ENCODE results near the gene MLXIP.
A peak's percentile ranks its signal among the peaks of the same experiment; 100 is the strongest.
"Not testable (repeated sequence)": the region's sequence is repeated elsewhere in the genome, so short reads cannot be mapped to it uniquely, and the experiment has no call there.

MLXIP gene

DNA sequence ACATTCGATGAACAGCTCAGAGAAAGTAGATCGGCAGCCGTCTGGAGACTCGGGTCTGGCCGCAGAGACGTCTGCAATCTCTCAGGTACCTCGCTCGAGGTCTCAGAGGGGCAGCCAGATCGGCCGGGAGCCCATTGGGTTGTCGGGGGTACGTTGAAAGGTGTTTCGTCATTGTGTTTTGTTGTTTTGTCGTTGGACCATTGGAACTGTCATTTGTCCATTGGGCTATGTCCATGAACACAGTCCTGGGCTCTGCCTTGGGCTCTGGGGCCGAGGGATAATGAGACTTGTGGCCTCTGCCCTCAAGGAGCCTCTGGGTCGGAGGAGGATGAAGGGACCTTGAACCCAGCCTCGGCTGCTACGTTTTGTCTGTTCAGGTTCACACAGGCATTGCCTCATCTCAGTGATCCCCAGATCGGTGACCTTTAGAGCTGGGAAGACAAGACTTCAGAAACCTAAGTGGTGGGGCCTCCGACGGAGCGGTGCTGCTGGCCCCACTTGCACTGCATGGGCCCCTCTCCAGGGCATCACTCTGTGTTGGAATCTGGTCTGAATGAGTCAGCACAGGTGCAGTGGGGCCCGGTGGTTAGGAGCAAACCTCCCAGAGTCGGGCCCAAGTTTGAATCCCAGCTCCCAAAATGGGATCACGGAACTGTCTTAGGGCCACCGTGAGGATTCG, 23.6 kb upstream of the MLXIP start:
- DNase-seq: no peak

DNA sequence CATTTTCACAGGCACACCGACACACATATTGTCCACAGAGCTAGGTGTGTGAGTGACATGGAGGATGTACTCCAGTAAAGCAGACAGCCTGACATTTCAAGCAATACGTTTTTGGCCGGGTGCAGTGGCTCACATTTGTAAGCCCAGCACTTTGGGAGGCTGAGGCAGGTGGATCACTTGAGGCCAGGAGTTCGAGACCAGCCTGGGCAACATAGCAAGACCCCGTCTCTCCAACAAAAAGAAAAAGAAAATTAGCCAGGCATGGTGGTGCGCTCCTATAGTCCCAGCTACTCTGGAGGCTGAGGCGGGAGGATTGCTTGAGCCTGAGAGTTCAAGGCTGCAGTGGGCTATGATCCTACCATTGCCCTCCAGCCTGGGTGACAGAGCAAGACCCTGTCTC, 22.1 kb upstream of the MLXIP start:
- not testable (repeated sequence) for DNase-seq

GRCh38 chr12:122057007-122057735, 21.4 kb upstream of the MLXIP start:
- no peak for DNase-seq

DNA sequence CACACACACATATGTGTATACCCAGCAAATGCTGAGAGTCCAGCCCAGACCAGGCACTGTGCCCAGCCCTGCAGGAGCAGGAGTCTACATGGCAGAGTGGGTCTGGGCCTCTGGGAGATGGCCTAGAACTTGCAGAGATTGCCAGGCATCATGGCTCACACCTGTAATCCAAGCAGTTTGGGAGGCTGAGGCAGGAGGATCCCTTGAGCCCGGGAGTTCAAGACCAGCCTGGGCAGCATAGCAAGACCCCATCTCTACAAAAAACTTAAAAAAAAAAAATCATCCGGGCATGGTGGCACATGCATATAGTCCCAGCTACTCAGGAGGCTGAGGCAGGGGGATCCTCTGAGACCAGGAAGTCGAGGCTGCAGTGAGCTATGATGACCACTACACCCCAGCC, 20.8 kb upstream of the MLXIP start:
- DNase-seq: no peak

GRCh38 chr12:122058549-122059149, 19.9 kb upstream of the MLXIP start:
- DNase-seq: no peak

- no peak for DNase-seq
Measured at GRCh38 chr12:122059203-122059960, 19.2 kb upstream of the MLXIP start.

DNA sequence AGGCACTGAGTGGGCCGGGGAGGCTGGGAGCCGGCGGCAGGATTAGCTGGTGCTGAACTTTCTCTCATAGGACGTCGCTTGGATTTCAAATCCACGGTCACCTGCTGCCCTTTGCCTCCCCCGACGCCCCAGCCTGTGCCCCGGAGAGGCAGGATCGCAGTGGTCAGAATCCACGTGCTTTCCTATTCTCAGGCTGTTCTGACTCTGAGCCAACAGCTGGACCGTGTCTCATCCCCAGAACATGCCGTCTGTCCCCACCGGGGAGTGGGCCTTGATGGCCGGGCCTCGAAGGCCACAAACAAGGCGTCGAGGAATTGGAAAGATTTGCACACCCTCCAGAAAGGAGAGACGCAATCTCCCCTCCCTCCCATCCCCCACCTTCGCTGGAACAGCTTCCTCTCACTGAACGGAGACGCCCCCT, 18.5 kb upstream of the MLXIP start:
- no peak for DNase-seq

- no peak for DNase-seq
Measured at GRCh38 chr12:122061253-122061652, 17.3 kb upstream of the MLXIP start.

DNA sequence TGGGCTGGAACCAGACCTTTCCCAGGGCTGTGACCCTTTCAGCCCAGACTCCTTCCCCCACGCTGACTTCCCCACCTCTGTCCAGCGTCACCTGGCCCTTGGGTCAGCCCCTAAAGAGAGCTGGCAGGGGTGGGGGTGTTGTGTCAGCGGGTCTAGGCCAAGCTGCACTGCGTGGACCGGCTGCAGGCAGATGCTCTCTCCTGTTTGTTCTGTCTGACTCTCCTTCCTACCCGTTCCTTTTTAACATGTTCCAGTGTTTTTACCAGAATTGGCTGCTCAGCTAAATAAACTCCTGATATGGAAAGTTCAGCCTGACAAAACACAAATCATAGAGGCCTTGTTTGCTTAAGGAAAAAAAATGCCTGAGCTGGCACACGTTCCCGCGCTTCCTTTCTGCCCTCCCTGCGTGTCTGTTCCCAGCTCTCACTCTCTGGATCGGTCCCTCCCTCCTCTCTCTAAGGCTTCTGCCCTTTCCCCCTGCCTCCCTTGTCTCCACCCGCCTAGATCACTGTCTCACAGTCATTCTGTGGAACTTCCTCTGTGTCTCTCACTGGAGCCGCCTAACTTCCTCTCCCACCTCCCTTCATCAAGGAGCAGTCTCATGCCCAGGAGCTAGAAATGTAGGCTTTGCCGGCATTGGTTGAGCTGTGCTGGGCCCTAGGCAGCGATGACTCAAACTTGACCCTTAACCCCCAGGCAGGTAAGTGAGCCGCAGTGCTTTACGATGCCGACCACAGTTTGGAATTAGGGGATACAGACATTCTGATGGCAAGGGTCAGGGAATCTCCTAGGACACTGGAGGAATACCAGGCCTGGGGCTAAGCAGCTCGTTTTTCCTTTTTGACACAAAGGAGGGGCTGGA, 15.5 kb upstream of the MLXIP start:
- DNase-seq: no peak

- no peak for DNase-seq
Measured at GRCh38 chr12:122063694-122064024, 14.9 kb upstream of the MLXIP start.

DNA sequence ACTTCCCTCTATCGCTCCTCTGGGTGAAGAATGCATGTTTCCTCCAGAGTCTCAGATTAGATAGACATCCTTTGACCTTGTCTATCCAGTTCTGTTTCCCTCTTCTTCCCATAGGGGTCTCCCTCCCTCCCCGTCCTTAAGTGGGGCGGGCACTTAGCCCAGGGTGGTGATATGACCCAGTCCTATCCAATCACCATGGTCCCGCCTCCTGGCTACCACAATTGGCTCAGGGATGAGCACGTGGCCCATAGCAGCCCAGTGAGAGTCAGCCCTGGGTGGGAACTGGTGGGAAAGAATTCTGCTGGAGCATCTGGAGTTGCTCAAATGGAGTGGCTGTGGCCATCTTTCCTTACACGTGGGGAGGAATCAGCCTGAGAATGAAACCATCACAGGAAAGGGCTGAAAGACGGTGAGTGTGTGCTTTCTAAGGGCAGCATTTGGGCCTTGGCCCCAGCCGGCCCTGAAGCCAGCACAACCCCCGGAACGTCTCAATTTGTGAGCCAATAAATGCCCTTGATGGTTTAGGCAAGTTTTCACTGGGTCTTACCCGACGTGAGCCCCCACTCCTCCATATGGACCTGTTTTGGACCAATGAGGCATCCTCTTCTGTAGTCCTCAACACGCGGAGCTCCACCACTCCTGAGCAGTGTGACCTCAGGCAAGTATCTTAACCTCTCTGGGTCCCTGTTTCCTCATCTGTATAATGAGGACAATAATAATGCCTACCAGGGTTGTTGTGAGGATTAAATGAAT, 14.4 kb upstream of the MLXIP start:
- peak; percentile 30 for DNase-seq

DNA sequence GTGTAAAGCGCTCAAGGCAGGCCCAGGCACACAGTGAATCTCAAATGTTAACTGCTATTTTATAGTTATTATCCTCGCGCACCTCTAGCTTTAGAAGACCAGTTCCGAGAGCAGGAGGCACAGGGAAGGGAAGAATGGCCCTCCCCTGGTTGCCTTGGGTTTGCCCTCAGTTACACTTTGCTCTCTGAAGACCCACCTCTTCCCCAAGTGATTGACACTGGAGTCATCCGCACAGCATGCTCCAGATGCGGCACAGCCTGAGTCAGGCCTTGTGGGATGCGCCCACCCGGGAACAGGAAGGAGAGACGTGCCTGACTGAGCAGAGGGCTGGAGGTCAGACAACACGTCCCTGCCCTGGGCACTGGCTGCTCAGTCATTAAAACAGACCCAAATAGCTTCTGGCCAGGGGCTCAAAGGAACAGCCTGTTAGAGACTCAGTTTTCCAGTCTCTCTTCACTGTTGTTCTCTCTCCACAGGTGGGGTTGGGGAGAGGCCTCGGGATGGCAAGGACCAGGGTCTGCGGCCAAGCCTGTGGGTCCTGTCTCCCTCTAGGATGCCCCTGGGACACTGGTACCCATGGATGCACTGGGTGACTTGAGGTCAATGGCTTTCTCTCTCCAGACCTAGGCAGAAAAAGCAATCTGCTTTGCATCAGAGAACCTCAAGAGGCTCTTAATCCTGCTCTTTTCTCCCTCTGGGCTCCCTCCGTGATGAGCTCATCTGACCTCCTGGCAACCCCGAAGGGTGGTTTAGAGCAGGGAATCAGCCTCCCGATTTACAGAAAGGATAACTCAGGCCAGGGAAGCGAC, 13.6 kb upstream of the MLXIP start:
- DNase-seq: peak; percentile 34

DNA sequence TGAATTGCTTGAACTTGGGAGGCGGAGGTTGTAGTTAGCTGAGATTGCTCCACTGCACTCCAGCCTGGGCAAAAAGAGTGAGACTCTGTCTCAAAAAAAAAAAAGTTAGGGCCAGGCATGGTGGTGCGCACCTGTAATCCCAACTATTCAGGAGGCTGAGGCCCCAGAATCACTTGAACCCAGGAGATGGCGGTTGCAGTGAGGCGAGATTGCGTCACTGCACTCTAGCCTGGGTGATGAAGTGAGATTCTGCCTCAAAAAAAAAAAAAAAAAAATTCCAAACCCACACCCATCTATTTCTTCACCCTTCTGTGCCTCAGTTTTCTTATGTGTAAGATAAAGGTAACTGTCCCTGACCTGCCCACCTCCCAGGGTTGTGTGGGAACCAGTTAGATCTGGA, 11.0 kb upstream of the MLXIP start:
- DNase-seq: no peak

GRCh38 chr12:122067966-122068365, 10.6 kb upstream of the MLXIP start:
- no peak for DNase-seq

DNA sequence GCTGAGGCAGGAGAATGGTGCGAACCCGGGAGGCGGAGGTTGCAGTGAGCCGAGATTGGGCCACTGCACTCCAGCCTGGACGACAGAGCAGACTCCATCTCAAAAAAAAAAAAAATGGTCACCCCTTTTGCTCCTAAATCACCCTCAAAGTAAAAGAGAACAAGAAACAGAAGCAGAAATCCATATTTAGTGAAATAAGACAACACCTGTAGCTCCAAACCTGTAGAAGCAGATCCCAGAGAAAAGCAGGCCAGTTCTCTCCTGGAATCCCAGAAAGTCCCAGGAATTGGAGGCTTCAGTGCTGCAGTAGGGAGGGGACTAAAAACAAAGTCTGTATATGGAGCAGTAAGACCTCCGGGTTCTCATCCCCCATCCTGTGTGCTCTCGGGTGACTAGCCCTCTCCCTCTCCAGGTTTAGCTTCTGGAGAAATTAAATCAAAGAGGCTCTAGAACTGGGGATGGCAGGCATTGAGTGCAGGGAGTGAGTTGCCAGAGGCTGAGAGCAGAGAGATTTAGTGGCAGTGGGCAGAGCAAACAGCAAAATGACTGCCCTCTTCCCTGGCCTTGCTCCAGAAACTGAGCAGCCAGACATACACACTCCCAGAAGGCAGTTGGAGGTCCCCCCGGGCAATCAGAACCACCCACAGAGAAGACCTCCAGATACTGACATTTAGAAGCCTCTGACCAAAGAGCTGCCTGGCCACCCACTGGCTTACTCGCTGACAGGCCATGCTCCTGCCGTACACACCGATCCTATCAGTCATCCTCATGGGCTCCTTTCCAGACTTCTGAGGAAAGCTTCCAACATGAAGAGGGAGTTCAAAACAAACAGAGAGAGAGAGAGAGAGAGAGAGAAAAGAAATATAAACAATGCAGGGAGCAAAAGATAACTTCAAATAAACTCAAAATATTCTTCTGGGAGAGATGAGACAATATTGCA, 6.3 kb upstream of the MLXIP start:
- DNase-seq: peak; percentile 63

DNA sequence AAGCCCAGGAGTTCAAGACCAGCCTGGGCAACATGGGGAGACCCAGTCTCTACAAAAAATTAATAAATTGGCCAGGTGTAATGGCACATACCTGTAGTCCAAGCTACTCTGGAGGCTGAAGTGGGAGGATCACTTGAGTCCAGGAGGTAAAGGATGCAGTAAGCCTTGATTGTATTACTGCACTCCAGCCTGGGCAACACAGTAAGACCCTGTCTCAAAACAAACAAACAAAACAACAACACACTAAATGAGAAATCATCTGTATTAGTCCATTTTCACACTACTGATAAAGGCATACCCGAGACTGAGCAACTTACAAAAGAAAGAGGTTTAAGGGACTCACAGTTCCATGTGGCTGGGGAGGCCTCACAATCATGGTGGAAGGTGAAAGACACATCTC, 4.7 kb upstream of the MLXIP start:
- no peak for DNase-seq

DNA sequence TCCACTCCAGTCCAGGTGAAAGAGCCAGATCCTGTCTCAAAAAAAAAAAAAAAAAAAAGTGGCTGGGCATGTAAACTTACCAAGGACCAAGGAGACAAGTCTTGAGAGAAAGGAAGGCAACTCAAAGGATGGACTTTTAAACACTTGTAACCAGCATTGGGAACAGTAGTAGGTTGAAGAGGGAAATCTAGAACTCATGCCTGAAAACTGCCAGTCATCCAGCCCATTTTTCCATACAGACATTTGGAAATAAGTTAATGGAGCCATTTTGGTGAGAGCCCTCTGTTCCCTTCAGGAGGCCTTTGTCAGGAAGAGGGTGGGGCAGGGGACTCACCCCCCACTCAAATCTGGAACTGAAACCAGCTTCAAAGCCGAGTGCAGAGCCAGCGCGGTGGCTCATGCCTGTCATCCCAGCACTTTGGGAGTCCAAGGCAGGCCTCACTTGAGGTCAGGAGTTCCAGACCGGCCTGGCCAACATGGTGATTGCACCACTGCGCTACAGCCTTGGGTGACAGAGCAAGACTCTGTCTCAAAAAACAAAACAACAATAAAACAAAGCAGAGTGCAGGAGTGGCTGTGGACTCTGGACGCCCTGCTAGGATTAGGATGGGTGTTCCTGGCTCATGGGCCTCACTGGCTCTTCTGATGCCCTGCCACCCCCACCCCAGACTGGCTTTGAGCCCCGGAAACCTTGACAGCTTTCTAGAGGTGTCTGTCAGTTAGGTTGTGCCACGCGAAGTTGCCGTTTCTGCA, 1.6 kb upstream of the MLXIP start:
- no peak for DNase-seq

DNA sequence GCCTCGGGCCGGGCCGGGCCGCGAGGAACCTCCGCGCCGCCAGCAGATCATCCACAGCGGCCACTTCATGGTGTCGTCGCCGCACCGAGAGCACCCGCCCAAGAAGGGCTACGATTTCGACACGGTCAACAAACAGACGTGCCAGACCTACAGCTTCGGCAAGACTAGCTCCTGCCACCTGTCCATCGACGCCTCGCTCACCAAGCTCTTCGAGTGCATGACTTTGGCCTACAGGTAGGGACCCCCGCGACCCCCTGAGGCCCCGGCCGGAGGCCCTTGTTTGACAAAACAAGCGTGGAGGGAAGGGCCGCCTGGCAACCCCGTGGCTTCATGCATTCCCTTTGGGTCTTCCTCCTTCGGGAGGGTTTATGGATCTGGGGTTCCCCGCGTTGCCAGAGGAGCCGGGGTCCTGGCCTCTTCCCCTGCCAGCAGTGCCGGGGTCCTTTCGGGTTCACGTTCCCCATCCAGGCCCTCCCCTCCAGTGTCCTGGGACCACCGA, 526 bp downstream of the MLXIP start:
- peak; percentile 26 for DNase-seq

- DNase-seq: no peak
Measured at GRCh38 chr12:122079532-122080081, 1.1 kb downstream of the MLXIP start.
